HG02623 (cell line): ENCODE measurements around the gene ZNF566.

Source experiments
- ATAC-seq: cut with Tn5 transposase; IDR thresholded peaks from one replicate; pipeline ENCODE4 v1.9.1; 2021; ENCODE audit warnings: moderate library complexity; ENCODE audit not compliant: unreplicated experiment

ZNF566 gene

DNA sequence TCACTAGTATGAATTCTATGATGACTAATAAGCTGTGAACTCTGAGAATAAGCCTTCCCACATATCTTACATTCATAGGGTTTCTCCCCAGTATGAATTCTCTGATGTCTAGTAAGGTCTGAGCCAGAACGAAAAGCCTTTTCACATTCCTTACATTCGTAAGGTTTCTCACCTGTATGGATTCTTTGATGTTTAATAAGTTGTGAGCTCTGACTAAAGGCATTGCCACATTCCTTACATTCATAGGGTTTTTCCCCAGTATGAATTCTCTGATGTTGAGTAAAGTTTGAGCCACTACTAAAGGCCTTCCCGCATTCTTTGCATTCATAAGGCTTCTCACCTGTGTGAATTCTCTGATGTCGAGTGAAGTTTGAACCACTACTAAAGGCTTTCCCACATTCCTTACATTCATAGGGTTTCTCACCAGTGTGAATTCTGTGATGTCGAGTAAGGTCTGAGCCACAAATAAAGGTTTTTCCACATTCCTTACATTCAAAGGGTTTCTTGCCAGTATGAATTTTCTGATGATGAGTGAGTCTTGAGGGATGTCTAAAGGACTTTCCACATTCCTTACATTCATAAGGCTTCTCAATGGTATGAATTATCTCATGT is 40.2 kb downstream of the ZNF566 start:
- ATAC-seq = no peak

DNA sequence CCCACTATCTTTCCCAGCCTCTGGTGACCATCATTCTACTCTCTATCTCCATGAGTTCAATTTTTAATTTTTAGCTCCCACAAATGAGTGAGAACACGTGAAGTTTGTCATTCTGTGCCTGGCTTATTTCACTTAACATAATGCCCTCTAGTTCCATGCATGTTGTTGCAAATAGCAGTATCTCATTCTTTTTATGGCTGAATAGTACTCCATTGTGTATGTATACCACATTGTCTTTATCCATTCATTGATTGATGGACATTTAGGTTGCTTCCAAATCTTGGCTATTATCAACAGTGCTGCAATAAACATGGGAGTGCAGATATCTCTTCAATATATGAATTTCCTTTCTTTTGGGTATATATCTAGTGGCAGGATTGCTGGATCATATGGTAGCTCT is 48.0 kb downstream of the ZNF566 start:
- ATAC-seq = no peak

DNA sequence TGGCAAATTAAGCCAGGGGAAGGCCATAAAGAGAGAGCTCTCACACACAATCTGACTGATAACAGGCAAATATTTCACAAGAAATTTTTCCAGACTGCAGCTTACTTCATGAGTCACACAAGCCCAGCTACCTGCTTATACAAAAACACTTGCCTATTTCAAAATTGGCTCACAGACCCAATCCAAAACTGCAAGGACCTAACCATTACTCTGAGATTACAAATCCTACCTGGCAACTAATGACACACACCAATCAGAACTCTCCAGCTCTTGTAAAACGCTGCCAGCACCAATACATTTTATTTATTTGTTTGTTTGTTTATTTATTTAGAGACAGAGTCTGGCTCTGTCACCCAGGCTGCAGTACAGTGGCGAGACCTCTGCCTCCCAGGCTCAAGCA is 52.8 kb downstream of the ZNF566 start:
- ATAC-seq = no peak

DNA sequence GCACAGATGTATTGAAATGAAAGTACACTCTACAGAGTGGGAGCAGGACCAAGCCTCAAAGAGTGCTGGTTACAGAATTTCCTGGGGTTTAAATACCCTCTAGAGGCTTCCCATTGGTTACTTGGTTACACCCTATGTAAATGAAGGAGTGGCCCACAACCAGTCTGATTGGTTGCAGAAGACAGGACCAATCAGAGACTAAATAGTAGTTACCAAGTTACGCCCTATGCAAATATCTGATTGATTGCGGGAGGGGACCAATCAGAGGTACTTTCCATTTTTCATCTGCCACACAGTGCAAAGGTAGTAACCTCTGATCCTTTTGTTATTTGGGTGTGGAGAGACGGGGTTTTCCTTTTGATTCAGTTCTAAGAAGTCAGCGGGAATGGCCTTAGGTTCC is 65.4 kb downstream of the ZNF566 start:
- ATAC-seq = no peak

DNA sequence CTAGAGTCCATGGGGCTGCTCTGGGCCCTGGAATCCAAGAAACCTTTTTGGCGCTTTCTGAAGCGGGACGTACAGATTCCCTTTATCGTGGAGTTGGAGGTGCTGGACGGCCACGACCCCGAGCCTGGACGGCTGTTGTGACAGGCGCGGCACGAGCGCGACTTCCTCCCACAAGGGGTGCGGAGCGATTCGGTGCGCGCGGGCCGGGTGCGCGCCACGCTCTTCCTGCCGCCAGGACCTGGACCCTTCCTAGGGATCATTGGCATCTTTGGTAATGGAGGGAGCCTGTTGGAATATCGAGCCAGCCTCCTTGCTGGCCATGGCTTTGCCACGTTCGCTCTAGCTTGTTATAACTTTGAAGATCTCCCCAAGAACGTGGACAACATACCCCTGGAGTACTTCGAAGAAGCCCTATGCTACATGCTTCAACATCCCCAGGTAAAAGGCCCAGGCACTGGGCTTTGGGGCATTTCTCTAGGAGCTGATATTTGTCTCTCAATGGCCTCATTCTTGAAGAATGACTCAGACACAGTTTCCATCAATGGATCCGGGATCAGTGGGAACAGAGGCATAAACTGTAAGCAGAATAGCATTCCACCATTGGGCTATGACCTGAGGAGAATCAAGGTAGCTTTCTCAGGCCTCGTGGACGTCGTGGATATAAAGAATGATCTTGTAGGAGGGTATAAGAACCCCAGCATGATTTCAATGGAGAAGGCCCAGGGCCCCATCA is 67.4 kb downstream of the ZNF566 start:
- no peak for ATAC-seq

DNA sequence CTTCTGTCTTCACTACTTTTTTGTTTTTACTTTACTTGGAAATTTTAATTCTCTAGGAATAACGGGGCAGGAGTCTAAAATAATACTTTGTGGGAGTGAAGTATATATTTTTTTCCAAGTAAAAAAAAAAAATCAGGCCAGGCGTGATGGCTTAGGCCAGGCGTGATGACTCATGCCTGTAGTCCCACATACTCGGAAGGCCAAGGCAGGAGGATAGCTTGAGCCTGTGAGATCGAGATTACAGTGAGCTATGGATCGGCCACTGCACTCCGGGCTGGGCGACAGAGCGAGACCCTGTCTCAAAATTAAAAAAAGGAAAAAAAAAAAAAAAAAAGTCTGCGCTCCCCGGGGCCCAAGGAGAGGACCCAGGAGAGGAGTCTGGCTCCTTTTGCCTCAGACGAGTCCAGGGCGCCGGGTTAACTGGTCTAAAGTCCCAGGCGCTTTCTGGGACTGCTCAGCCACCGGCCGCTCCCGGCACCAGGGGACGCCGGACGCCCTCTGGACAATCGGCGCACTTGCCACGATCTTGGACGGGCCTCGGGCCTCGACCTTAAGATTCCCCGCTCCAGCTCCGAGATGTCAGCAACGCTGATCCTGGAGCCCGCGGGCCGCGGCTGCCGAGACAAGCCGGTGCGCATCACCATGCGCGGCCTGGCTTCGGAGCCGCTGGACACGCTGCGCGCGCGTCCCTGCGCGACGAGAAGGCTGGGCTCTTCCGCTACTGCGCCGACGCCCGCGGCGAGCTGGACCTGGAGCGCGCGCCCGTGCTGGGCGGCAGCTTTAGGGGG is 68.2 kb downstream of the ZNF566 start:
- no peak for ATAC-seq

DNA sequence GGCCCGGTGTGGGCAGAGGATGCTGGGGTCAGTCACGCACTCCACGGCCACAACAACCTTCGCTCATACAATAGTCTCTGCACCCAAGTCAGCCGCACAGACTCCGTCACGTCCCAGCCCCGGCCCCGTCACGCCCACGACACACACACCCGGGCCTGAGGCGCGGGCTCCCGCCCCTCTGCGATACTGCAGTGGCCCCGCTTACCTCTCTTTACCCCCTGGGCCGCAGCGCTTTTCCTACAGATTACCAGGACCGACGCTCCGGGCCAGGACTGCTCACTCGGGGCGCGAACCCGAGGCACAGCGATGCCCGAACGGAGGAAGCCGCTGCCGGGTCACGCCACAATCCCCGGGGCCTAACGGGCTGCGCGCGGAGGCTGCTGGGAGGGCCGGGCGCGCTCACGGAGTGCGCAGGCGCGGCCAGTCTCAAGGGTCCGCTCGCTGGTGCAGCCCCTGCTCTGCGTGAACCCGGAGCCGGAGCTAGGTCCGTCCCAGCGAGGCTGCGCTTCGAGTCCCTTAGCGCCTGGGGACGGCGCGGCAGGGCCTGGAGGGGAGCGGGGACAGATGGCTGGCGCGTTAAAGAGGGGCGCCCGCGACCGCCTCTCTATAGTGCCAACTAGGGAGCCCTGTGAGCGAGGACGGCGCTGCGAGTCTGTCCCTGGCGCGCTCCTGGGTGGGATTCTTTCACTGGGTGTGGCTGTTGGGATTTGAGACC is 70.9 kb downstream of the ZNF566 start, which contains the start of gene ZFP82:
Gene ZFP82, minus strand, starts transcription at position 358 of the 715 bp plus-strand sequence. CDS start 8,855 bp downstream, outside the sequence.
- ATAC-seq = peak; percentile 83

DNA sequence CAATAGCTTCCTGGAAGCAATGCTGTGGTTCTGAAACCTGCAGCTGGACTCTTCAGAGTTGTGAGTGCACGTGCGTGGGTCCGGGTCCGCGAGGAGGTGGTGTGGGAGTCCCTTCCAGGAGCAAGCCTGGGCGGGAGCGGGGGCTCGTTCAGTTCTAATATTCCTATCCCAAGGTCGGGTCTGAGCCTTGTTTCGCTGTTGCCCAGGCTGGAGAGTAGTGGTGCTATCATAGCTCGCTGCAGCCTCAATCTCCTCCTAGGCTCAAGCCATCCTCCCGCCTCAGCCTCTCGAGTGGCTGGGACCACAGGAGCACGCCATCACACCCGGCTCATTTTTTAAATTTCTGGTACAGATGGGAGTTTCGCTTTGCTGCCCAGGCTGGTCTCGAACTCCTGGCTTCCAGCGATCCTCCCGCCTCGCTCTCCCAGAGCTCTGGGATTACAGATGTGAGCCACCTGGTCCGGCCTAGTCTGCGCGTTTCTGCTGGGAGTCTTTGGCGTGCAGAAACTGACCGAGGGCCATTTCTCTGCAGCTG is 71.5 kb downstream of the ZNF566 start:
- no peak for ATAC-seq

DNA sequence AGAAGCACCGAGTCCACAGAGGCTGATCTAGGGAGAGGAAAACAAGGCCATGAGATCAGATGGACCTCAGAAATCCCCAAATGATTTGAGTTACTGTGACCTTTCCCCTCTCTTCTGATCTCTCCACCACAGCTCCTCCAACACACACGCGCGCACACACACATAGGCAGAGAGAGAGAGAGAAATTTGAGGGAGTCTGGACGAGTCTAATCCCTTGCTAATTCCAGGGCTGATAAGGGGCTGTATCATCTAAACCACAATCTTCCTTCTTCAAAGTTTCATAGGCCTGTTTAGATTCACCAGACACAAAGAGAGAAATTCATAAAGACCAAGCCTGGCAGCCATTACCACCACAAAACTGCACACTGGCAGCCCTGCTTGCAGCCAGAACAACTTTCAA is 79.5 kb downstream of the ZNF566 start:
- no peak for ATAC-seq

DNA sequence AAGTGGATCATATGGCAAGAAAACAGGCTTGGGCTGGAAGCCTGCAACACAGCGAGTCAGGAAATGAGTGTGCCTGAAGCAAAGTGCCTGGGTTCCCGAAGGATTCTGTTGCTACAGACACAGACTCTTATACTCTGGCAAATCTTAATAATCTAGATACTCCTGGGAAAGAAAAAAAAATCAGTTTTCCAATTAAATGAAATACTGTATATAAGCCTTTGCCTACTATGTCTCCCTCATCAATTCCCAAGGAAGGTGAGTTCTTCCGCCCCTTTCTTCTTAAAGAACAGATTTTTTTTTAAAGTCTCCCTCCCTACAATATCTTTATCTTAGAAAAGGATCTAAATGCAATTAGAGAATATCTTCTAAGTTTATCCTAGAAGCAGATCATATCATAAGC is 81.3 kb downstream of the ZNF566 start:
- ATAC-seq = no peak

DNA sequence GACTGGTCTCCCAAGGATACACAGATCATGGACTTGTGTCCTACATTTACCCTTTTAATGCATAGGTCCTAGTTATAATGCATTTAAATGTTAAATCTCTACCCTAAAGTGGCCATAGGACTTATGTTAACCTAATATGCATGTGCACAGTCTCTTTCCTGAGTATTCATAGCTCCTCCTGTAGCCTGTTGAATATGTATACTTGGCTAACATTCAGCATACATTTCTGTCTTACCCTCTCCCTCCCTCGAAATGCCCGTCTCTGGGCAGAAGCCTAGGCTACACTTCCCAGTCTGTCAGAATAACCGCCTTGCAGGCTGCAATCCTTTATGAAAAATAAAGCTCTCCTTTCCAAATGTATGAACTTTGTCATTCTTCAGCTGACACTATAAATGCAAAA is 84.9 kb downstream of the ZNF566 start:
- no peak for ATAC-seq

DNA sequence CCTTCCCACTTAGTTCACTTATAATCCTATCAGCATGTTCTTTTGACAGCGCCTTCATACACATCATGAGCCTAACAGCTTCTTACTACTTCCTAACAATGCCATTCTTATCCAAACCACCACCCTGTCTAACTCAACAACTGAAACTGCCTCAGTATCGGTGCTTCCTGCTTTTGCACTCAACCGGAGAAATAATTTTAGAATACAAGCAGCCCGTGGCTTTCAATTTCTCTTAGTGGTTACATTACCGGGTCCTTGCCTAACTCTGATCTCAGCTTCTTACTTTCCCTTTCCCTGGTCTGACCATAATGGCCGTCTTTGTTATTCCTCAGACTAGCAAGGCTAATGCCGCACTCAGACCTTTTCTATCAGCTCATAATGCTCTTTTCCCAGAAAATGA is 87.9 kb downstream of the ZNF566 start:
- no peak for ATAC-seq

DNA sequence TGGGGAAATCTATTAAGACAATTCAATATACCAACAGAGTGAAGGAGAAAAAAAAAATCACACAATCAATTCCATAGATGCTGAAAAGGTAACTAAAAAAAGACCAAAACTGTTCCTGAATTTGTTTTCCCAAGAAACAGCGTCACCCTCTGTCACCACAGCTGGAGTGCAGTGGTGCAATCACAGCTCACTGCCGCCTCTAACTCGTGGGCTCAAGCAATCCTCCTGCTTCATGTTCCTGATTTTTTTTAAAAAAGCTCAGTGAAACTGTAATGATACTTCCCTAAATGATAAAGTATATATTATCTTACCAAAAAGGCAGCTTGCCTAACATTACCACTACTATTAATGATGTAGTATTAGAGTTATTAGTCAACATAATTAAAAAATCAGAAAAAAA is 90.8 kb downstream of the ZNF566 start:
- no peak for ATAC-seq
